HUES64 (cell line): Measurements from ENCODE around the gene NOP56.
"Not testable (repeated sequence)": the region's sequence is repeated elsewhere in the genome, so short reads cannot be mapped to it uniquely, and the experiment has no call there.

Experiments
- H3K27ac ChIP-seq: 2 replicates; pipeline ENCODE4 v1.7.0; 2013; ENCODE audit warnings: low read depth, low read length, inconsistent platforms
- H3K27me3 ChIP-seq: 2 replicates; pipeline ENCODE4 v1.6.1; 2013; ENCODE audit warnings: mild to moderate bottlenecking, low read length; ENCODE audit not compliant: insufficient read depth
- H3K36me3 ChIP-seq: 2 replicates; pipeline ENCODE4 v1.6.1; 2013; ENCODE audit warnings: mild to moderate bottlenecking, low read length; ENCODE audit not compliant: insufficient read depth
- H3K4me1 ChIP-seq: 2 replicates; pipeline ENCODE4 v1.6.1; 2013; ENCODE audit warnings: mild to moderate bottlenecking, low read length, moderate library complexity; ENCODE audit not compliant: insufficient read depth
- H3K4me3 ChIP-seq: 2 replicates; pipeline ENCODE4 v1.5.1; 2013; ENCODE audit warnings: mild to moderate bottlenecking, low read length, moderate library complexity
- H3K9ac ChIP-seq: 2 replicates; pipeline ENCODE4 v1.6.1; 2013; ENCODE audit warnings: mild to moderate bottlenecking, low read depth, low read length
- H3K9me3 ChIP-seq: 2 replicates; pipeline ENCODE4 v1.6.1; 2013; ENCODE audit warnings: low read depth, low read length; ENCODE audit not compliant: insufficient read depth
- WGBS: fragments of 150-250, 120-280 bp; methylation state at CpG from one replicate; pipeline ENCODE4 v1.1.7; 2013; ENCODE audit warnings: missing lambda C conversion rate; 5-methylcytosine and 5-hydroxymethylcytosine counted together

NOP56 gene

DNA sequence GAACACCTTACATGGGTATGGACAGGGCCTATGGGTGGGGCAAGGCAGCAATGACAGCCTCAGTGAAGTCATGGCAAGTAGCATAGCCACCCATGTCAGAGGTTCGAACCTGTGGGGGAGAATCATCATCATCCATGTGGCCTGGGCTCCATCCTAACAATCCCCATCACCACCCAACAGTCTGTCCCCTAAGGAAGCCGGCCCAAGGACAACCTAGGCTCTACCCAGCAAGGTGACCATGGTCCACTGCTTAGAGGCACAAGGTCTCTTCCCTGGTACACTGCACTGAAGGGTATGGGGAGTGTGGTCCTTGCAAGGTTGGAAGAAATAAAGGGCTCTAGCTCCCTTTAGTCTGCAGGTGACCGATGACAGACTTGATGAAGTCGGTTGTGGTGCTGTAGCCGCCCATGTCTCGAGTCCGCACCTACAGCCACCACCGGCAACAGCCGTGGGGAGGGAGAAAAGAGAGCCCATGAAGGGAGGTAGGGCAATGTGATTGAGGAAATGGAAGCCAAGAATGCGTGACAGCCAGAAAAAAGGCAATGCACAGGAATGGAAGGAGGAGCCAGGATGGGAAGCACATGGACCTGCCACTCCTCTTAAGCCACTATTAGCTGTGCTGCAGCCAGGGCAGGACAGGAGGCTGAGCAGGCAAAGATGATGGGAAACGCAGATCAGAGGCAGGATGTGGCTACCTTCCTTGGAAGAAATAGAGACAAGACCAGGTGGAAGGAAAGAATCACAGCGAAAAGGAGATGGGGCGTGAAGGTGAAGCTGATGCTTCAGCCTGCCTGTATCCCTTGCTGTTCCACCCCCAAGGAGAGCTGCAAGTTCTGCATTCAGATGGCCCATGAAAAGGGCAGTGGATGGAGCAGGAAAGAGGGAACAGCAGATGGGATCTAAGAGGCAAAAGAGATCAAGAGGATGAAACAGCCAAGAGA, 6.3 kb downstream of the NOP56 start:
- Histone ChIP-seq H3K4me3 (no peak overlapping the region), H3K9ac (no peak overlapping the region), H3K27ac (peak overlapping the region; percentile 16; the same call in 1 of the 2 replicates), H3K36me3 (peaks cover 88% of the 10 kb centered on the region), H3K9me3 (no peaks in the 10 kb centered on the region), H3K4me1 (peaks cover 6% of the 10 kb centered on the region; the same call in 1 of the 2 replicates), H3K27me3 (no peaks in the 10 kb centered on the region)
- WGBS, result 86% methylated on average over 13 of the region's 13 CpGs

DNA sequence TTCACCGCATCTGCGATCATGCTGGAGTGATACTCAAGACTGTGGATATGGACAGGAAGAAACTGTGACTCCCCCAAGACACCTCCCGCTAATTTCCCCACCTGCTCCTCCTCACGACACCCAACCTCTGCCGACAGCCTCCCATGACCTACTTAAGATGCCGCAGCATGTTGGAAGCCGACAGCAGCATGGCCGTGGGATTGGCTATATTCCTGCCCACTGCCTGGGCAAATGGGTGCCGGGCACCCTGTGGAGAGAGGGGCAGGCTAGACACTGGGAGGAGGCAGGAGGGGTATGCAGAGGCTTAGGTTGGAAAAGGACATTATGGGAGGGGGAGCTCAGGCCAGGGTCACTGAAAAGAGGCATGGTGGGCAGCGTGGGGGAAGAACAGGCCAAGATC, 7.1 kb downstream of the NOP56 start:
- 94% methylated on average over 10 of the region's 10 CpGs for whole genome bisulfite sequencing
- H3K36me3 ChIP-seq, result peaks cover 80% of the 10 kb centered on the region
- H3K4me1 ChIP-seq, result no peaks in the 10 kb centered on the region

DNA sequence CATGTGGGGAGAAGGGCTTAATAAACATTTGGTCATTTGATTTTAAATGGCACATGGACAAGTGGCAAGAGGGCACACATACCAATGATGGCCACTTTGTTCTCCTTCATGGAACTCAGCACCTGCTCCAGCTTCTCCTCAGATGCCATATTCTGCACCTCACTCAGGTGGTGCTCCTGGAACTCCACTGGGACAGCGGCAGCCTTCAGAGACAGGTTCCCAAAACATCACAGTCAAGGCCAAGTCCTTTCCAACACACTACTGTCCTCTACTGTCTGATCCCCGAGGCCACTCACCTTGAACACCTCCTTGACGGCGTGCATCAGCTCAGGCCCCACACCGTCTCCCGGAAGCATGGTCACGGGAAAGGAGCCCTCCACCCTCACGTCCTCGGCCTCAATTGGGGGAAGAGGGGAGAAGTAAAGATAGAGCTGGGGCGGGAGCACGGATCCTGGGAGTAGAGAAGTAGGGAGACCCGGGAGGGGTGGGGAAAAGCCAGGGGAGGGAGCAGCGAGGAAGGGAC, 11.0 kb downstream of the NOP56 start:
- Histone ChIP-seq H3K27me3 (peaks cover 16% of the 10 kb centered on the region), H3K4me3 (peak overlapping the region; percentile 95), H3K36me3 (peaks cover 41% of the 10 kb centered on the region), H3K27ac (peak overlapping the region; percentile 95), H3K9me3 (no peaks in the 10 kb centered on the region), H3K4me1 (no peaks in the 10 kb centered on the region), H3K9ac (peak overlapping the region; percentile 88)
- 9% methylated on average over 13 of the region's 13 CpGs for WGBS

More for the DNA sequence above, 7.1 kb downstream of the NOP56 start:
- Histone ChIP-seq H3K27ac (no peak overlapping the region), H3K9ac (no peak overlapping the region), H3K27me3 (no peaks in the 10 kb centered on the region), H3K4me3 (no peak overlapping the region), H3K9me3 (no peaks in the 10 kb centered on the region)

DNA sequence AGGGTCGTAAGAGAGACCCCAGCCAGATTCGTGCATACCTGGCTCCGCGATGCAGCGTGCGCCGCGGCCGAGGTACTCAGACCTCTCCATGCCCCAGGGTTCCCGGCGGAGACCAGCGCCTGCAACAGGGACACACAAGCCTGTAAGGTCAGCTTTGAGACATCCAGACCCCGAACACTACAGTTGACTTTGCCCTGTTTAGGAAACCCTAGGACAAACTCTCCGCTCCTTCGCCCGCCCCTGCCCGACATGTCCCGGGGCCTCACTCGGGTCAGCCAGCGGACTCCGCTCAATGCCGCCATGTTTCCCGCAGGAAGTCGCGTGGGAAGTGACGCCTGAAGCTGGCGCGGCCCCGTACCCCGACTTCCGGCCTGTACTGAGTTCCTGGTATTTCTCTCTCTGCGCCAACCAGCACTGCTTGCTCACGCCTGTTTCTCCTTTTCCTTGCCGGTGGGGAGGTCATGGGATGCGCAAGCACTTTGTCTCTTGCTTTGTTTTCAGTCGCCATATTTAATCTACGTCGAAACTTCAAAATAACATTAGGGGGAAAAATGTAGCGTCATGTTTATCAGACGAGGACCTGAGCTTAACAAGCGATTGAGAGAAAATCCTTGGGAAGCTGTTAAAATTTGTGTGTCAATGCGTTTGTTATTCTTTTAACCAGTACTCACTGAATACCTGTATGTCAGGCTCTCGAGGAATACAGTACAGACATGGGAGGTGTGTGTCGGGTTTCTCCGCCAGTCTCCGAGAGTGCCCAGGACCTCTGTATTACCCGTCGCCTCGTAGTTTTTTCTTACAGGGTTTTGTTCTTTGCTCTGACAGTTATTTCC, 11.7 kb downstream of the NOP56 start, which contains the start of gene IDH3B:
TSS of gene IDH3B (minus strand) at position 330 of the 833 bp plus-strand sequence. CDS start at position 302, 28 bp downstream.
- 15% methylated on average over 49 of the region's 49 CpGs for WGBS
- peak within 1 kb of the TSS; percentile 88 for H3K9ac ChIP-seq
- peak within 1 kb of the TSS; percentile 95 for H3K27ac ChIP-seq
- no peaks in the 10 kb centered on the region for H3K9me3 ChIP-seq
- H3K27me3 ChIP-seq, result peaks cover 22% of the 10 kb centered on the region
- no peaks in the 10 kb centered on the region for H3K4me1 ChIP-seq
- H3K4me3 ChIP-seq, result peak within 1 kb of the TSS; percentile 95
- H3K36me3 ChIP-seq, result peaks cover 34% of the 10 kb centered on the region

DNA sequence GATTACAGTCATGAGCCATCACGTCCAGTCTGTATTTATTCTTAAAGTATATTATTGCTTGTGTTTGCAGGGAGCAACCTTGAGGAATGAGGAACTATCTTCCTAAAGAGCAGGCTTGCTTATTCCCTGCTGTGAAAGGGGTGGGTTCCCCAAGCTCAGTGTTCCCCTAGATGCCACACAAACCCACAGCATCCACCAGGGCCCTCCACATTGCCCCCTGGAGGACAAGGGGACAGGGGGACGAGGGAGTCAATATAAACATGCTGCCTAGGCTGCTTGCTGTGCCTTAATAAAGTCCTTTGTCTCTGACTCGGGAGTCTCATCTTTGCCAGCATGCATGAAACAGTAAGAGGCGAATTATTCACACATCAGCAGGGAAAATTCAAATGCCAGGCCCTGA, 19.5 kb downstream of the NOP56 start:
- no peaks in the 10 kb centered on the region for H3K9me3 ChIP-seq
- H3K4me1 ChIP-seq, result no peaks in the 10 kb centered on the region
- H3K36me3 ChIP-seq, result no peaks in the 10 kb centered on the region
- H3K27me3 ChIP-seq, result peaks cover 19% of the 10 kb centered on the region
- no peak overlapping the region for H3K4me3 ChIP-seq
- WGBS, result 43% methylated on average over 4 of the region's 4 CpGs
- no peak overlapping the region for H3K9ac ChIP-seq
- no peak overlapping the region for H3K27ac ChIP-seq

DNA sequence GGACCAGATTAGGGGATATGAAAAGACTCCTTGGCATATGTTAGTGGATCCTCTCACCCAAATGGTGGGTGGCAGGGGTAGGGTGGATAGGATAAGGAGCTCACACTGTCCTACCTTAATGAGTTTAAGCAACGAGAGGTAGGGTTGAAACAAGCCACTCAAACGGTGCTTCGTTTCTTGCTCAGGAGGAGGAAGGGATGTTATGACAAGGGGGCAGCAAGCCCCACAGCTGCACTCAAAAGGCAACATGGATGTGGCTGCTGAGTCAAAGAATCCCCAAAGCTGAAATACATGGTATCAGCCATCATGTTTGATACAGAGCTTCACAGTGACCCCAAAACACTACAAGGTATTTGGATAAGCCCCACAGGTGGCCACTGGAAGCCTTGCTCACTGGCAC, 20.0 kb downstream of the NOP56 start:
- H3K9me3 ChIP-seq, result no peaks in the 10 kb centered on the region
- no peaks in the 10 kb centered on the region for H3K36me3 ChIP-seq
- no peaks in the 10 kb centered on the region for H3K4me1 ChIP-seq
- WGBS, result 83% methylated on average over 3 of the region's 3 CpGs
- peaks cover 20% of the 10 kb centered on the region for H3K27me3 ChIP-seq
- no peak overlapping the region for H3K4me3 ChIP-seq
- no peak overlapping the region for H3K9ac ChIP-seq
- H3K27ac ChIP-seq, result no peak overlapping the region

DNA sequence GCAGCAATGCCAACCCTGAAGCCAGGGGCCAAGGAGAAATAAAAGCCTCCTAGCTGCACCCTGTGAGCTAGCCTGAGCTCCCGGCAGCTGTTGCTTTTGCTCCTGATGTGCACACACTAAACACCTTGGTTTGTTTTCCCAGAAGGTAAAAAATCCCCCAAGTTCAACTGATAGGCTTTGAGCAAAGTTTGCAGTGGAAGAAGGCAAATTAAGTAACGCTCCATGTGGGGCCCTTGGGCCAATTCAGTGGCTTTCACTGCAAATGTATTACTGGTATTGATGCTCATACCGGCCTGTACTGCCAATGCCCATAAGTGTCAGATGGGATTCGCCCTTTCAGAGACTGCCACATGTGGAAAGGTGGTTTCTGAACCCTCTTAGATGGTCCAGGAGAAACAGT, 21.0 kb downstream of the NOP56 start:
- no peaks in the 10 kb centered on the region for H3K36me3 ChIP-seq
- no peak overlapping the region for H3K4me3 ChIP-seq
- H3K9ac ChIP-seq, result no peak overlapping the region
- H3K27ac ChIP-seq, result no peak overlapping the region
- WGBS, result 91% methylated on average over 4 of the region's 4 CpGs
- H3K27me3 ChIP-seq, result peaks cover 19% of the 10 kb centered on the region
- no peaks in the 10 kb centered on the region for H3K9me3 ChIP-seq
- no peaks in the 10 kb centered on the region for H3K4me1 ChIP-seq

DNA sequence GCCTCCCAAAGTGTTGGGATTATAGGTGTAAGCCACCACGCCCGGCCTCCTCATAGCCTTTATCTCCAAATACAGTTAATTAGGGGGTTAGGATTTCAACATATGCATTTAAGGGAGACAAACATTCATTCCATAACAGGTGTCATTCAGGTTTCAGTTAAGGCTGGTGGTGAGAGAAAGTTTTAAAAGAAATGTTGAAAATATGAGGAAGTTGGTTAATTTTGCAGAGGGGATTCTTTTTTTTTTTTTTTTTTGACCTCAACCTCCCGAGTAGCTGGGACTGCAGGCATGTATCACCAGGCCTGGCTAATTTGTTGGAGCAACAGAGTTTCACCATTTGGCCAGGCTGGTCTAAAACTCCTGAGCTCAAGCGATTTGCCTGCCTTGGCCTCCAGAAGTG, 27.6 kb downstream of the NOP56 start:
- Histone ChIP-seq H3K9me3 (no peaks in the 10 kb centered on the region), H3K27me3 (peaks cover 28% of the 10 kb centered on the region), H3K36me3 (no peaks in the 10 kb centered on the region), H3K9ac (no peak overlapping the region), H3K27ac (no peak overlapping the region), H3K4me3 (no peak overlapping the region), H3K4me1 (no peaks in the 10 kb centered on the region)
- WGBS, result 84% methylated on average over 2 of the region's 4 CpGs

DNA sequence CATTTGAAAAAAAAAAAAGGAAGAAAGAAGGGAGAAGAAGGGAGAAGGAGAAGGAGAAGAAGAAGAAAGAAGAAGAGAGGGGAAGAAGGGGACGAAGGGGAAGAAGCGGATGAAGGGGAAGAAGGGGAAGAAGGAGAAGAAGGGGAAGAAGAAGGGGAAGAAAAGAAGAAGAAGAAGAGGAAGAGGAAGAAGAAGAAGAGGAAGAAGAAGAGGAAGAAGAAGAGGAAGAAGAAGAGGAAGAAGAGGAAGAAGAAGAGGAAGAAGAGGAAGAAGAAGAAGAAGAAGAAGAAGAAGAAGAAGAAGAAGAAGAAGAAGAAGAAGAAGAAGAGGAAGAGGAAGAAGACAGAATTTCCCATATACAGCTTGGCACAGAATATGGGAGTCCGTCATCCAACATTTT, 29.6 kb downstream of the NOP56 start:
- not testable (repeated sequence) for H3K9ac ChIP-seq, H3K9me3 ChIP-seq, H3K4me1 ChIP-seq, H3K36me3 ChIP-seq, H3K4me3 ChIP-seq, H3K27ac ChIP-seq
- peaks cover 47% of the 10 kb centered on the region for H3K27me3 ChIP-seq
- WGBS, result 86% methylated on average over 3 of the region's 3 CpGs

DNA sequence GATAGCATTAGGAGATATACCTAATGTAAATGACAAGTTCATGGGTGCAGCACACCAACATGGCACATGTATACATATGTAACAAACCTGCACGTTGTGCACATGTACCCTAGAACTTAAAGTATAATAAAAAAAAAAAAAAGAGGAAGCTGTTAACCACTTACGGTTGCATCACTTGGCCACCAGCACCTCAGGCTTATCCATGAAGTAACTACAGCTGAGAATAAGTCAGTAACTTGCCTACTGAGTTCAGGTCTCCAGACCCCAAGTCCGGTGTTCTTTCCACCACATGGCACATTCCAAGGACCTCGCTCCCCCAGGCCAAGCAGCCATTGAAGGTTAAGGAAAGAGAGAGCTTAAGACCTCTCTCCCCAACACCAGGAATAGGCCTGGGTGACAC, 32.4 kb downstream of the NOP56 start:
- 93% methylated on average over 2 of the region's 4 CpGs for WGBS
- H3K9ac ChIP-seq, H3K4me1 ChIP-seq, H3K36me3 ChIP-seq, H3K27ac ChIP-seq, H3K4me3 ChIP-seq, H3K9me3 ChIP-seq: not testable (repeated sequence)
- H3K27me3 ChIP-seq, result peaks cover 57% of the 10 kb centered on the region

DNA sequence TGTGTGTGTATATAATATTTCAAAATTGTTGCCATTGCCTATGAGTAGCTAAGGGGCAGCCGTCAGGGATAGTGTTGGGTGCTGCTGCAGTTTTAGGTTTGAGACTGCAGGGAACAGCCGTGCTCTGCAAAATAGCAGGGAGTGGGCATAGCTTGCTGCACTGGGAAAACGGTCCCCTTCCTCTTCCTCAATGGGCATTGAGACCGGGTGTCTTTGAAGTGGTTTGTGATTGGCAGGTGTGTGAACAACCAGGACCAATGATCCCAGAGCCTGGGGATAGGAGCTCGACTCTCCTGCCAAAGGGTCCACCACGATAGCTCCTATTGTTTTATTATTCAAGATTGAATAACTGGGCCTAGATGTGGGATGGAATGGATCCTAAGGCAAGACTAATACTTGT, 35.1 kb downstream of the NOP56 start:
- Histone ChIP-seq H3K27me3 (peaks cover 76% of the 10 kb centered on the region), H3K9ac (no peak overlapping the region), H3K27ac (no peak overlapping the region), H3K4me1 (no peaks in the 10 kb centered on the region), H3K9me3 (no peaks in the 10 kb centered on the region), H3K36me3 (no peaks in the 10 kb centered on the region), H3K4me3 (no peak overlapping the region)
- WGBS, result 34% methylated on average over 6 of the region's 6 CpGs
